Measurements from ENCODE around the gene B4GALT1. TPM values are rescaled to one million over a fixed set of nuclear protein-coding genes. Genes with fewer than 3 reads are reported as not detected.

Gene B4GALT1
- polyA plus RNA-seq, 6 donors from 2014 or later = 30.4 to 112 (median 72.8) TPM

DNA sequence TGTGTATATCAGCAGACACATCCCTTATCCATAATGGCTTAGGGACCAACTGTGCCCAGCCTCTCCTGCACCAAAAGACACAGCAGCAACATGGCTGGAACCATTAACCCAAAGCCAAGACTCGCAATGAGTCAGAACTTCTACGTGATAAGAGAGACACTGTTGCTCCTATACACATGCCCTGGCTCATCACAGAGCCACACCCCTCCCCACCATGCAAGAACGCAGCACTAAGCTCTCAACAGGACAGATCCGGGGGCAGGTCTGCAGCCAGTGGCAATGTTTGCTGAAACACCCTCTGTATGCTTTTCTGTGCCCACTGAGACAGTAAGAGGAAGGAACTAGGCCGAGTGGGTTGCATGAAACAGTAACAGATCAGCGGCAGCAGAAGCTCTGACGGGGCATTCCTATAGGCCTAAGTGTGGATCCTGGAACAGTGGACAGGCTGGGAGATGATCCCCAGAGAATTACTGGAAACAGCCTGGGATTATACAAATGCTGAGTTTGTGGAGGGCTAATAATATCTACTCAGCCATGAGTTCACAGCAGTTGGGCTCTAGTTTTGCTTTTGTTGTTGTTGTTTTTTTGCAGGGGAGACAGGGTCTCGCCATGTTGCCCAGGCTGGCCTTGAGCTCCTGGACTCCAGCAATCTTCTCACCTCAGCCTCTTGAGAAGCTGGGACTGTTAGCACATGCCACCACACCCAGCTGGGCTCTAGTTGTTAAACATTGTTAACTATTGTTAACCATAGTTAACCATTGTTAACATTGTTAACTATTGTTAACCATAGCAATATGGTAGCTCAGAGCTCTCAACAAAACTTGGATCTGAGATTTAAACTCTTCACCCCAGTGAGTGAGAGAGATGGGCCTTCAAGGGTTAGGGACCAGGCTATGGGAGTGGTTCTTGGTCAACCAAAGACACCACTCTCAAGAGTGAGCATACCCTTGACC, 41.0 kb downstream of the B4GALT1 start:
- Mint-ChIP-seq H3K9me3 (no peaks in the 10 kb centered on the region), H3K4me3 (peak overlapping the region; percentile 15 to 91 (median 86)), H3K4me1 (peaks cover 70 to 91% (median 74%) of the 10 kb centered on the region in 3 donors), H3K27ac (peak overlapping the region; percentile 99 to 100 (median 100)), H3K27me3 (no peaks in the 10 kb centered on the region), H3K36me3 (peaks cover 7 to 27% of the 10 kb centered on the region in 2 donors)
- DNase-seq = peak; percentile 83
- peak; percentile 71 to 72 for ATAC-seq (ENCODE audit: low read depth in 2 of 2)

DNA sequence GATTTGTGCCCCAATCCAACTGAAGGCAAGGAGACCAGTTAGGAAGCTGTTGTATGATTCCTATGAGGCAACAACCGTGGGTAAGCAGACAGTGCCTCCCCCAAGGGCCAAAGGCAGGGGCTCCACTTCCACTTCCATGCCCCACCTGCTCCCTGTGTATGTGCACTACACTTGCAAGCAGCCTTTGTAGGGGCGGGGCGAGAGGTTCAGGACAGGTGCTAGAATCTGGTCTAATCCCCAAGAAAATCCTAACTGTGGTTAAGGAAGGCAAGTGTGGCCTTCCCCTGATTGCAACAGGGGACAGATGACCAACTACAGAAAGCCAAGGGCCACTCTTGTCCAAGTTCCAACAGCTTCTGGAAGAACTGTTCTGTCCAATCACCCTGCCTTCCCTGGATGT, 41.7 kb downstream of the B4GALT1 start:
- Mint-ChIP-seq H3K9me3 (no peaks in the 10 kb centered on the region), H3K4me3 (peak overlapping the region; percentile 63 to 91 (median 86)), H3K27ac (peak overlapping the region; percentile 99 to 100 (median 100)), H3K27me3 (no peaks in the 10 kb centered on the region), H3K4me1 (peaks cover 71 to 91% (median 75%) of the 10 kb centered on the region in 3 donors), H3K36me3 (peaks cover 9 to 20% of the 10 kb centered on the region in 2 donors)
- no peak for ATAC-seq (ENCODE audit: low read depth in 2 of 2)
- DNase-seq = no peak

DNA sequence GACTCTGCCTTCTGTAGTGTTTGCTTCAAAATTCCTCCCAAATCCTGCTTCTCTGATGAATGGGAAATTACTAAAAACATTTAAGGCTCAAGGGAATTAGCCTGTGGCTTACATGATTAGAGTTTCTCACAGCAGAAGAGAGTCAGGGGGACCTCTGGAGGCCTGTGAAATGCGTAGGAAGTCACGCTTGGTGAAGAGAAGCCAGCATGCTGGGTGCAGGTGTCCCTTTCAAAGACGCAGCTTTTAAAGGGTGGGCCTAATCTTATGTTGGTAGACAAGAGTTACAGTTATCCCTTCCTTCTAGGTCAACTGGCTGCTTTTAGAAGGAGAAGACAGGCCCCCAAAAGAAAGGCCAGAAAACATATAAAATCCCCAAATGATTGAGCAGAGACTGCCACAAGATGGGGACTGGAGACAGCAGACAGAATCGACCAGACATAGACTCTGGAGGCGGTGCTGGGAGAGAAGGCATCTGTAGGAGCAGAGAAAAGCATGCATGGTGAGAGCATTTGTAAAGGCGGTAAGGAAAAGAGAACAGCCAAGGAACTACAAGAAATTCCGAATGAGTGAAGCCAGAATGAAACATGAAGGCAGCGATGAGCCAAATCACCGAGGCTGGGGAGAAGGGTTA, 42.3 kb downstream of the B4GALT1 start:
- Mint-ChIP-seq H3K27ac (peak overlapping the region; percentile 99 to 100 (median 100)), H3K4me3 (peak overlapping the region; percentile 63 to 91 (median 86)), H3K4me1 (peaks cover 68 to 89% (median 71%) of the 10 kb centered on the region in 3 donors), H3K9me3 (no peaks in the 10 kb centered on the region), H3K36me3 (peaks cover 12 to 14% of the 10 kb centered on the region in 2 donors), H3K27me3 (no peaks in the 10 kb centered on the region)
- ATAC-seq (ENCODE audit: low read depth in 2 of 2) (peak; percentile 82 to 84), DNase-seq (peak; percentile 83)

DNA sequence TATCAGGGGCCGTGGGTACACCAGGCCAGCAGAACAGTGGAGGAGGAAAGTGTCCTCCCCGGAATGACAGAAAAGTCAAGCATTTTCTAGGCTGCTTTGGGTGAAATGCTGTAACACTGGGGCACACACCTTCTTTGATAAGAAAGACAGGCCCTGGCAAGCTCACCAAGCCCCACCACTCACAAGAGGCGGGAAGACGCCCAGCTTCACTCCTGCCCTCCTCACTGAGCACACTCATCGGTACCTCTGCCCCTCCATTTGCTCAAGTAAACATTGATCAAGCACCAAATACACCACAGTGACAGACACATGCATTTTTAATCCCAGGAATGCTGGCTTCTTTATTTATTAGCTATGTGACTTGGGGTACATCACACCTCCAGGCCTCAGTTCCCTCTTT, 43.1 kb downstream of the B4GALT1 start:
- DNase-seq (no peak), ATAC-seq (ENCODE audit: low read depth in 2 of 2) (no peak)
- Mint-ChIP-seq H3K27me3 (no peaks in the 10 kb centered on the region), H3K36me3 (peaks cover 13 to 17% of the 10 kb centered on the region in 2 donors), H3K4me1 (peaks cover 63 to 88% (median 63%) of the 10 kb centered on the region in 3 donors), H3K27ac (peak overlapping the region; percentile 99 to 100 (median 100)), H3K4me3 (peak overlapping the region in 7 of 8 donors; percentile 35 to 91 (median 85)), H3K9me3 (no peaks in the 10 kb centered on the region)

DNA sequence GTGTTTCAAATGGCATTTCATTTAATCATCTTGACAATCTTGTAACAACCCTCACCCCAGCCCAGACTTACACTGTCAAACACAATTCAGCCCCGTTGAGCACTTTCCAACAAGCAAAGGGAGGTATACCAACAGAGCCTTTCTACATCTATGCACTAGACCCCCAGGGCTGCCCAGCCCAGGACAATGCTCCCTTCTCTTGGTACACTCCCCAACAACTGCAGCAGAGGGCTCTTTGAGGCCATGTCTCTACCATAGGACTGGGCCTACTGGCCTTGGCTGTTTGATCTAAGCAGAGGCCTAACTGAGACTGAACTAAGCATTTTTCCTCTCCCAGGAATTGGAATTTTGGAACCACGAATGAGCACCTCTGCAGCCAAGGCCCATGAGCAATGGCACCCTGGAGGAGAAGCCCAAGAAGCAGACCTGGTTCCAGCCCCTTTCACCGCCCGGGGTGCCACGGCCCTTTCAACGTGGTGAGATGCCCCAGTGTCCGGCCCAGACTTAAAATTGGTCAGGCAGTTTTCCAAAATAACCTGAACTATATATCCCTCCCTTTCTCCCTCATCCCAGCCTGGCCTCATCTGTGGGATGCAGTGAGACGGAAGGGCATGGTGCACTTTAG, 43.6 kb downstream of the B4GALT1 start:
- ATAC-seq (ENCODE audit: low read depth in 2 of 2) (no peak), DNase-seq (no peak)
- H3K27ac Mint-ChIP-seq = peak overlapping the region; percentile 99 to 100 (median 100)
- no peaks in the 10 kb centered on the region for H3K9me3 Mint-ChIP-seq
- H3K4me1 Mint-ChIP-seq = peaks cover 59 to 88% (median 59%) of the 10 kb centered on the region in 3 donors
- H3K36me3 Mint-ChIP-seq = peaks cover 13 to 17% of the 10 kb centered on the region in 2 donors
- no peaks in the 10 kb centered on the region for H3K27me3 Mint-ChIP-seq
- H3K4me3 Mint-ChIP-seq = peak overlapping the region in 5 of 8 donors; percentile 29 to 81 (median 57)

DNA sequence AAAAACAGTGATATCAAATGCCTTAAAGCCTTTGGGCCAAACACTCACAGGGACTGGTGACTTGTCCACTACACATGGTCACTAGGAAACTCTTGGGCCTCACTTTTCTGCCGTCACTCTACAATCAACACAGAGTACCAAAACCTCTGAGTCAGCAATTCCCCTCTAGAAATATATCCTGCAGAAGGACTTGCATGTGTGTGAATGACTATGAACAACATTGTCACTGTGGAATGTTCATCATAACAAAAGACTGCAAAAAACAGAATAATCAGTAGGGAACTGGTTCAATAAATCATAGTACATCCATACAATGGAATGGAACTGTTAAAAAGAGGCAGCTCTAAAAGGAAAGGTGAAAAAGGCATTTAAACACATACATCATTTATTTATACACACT, 46.5 kb downstream of the B4GALT1 start:
- Mint-ChIP-seq H3K4me1 (peaks cover 52 to 85% (median 53%) of the 10 kb centered on the region in 3 donors), H3K4me3 (peak overlapping the region in 1 of 8 donors; percentile 59), H3K27ac (peak overlapping the region in 3 of 6 donors; percentile 67 to 99 (median 90)), H3K36me3 (peaks cover 7 to 13% of the 10 kb centered on the region in 2 donors), H3K9me3 (no peaks in the 10 kb centered on the region), H3K27me3 (no peaks in the 10 kb centered on the region)
- DNase-seq (no peak), ATAC-seq (ENCODE audit: low read depth in 2 of 2) (no peak)

DNA sequence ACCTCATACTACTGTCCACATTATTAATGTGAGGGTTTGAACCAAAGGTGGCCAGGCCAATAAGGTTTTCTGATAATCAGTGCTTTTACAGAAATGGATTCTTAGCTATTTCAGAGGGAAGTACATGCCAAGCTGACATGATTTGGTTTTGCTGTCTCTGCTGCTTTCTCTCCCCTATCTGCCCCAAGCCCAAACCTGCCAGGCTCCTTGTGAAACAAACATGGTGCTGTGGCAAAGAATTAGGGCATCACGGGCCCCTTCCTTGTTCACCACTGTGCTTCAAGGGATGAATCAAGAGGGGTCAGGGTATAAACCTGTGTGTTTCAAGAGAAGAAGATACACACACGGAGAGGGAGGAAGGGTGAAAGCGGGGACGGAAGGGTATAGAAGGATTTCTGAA, 49.3 kb downstream of the B4GALT1 start:
- Mint-ChIP-seq H3K4me3 (peak overlapping the region in 2 of 8 donors; percentile 37 to 55), H3K4me1 (peaks cover 27 to 78% (median 44%) of the 10 kb centered on the region in 3 donors), H3K27ac (peak overlapping the region; percentile 16 to 98 (median 90)), H3K9me3 (no peaks in the 10 kb centered on the region), H3K36me3 (peaks cover 18 to 24% of the 10 kb centered on the region in 2 donors), H3K27me3 (no peaks in the 10 kb centered on the region)
- no peak for DNase-seq
- peak in 1 of 2 donors; percentile 15 for ATAC-seq (ENCODE audit: low read depth in 2 of 2)

DNA sequence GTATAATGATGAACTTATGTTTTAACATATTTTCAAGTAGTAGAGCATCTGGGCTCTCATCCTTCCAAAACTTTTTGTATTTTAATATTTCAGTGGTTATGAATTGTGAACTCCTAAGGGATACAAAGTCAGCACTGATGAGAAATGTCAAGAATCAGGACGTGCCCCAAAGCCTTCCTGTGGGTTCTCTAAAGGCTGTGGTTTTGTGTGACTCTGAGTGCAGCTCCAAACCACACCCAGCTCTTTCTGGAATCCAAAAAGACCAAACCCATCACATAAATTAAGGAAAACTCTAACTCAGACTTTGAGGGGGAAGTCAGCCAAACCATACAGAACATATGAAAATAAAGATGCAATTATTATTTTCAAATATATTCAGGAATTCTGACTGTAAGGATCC, 49.8 kb downstream of the B4GALT1 start:
- peaks cover 27 to 78% (median 44%) of the 10 kb centered on the region in 3 donors for H3K4me1 Mint-ChIP-seq
- H3K36me3 Mint-ChIP-seq = peaks cover 18 to 29% of the 10 kb centered on the region in 2 donors
- no peak for DNase-seq
- H3K9me3 Mint-ChIP-seq = no peaks in the 10 kb centered on the region
- H3K4me3 Mint-ChIP-seq = peak overlapping the region in 5 of 8 donors; percentile 53 to 91 (median 83)
- H3K27me3 Mint-ChIP-seq = no peaks in the 10 kb centered on the region
- no peak for ATAC-seq (ENCODE audit: low read depth in 2 of 2)
- peak overlapping the region; percentile 38 to 99 (median 96) for H3K27ac Mint-ChIP-seq

DNA sequence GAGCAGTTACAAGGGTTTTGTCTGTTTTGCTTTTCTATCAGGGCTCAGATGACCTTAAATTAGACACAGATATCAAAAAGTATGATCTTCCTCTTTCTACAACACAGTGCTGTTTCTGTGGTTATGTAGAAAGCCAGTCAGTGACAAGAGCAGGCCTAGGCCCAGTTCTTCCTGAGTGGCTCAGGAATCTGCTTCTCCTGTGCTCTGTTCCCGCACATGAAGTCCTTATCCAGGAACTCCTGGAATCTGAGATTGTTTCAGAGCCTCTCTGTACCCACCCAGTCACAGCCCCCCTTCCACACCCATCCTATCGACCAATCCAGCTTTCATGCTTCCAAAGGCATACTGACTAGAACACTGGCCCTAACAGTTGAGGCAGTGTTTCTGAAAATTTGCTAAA, 50.3 kb downstream of the B4GALT1 start:
- Mint-ChIP-seq H3K9me3 (no peaks in the 10 kb centered on the region), H3K27me3 (no peaks in the 10 kb centered on the region), H3K4me1 (peaks cover 30 to 75% (median 44%) of the 10 kb centered on the region in 3 donors), H3K4me3 (peak overlapping the region in 7 of 8 donors; percentile 53 to 91 (median 83)), H3K27ac (peak overlapping the region; percentile 93 to 99 (median 96)), H3K36me3 (peaks cover 22 to 30% of the 10 kb centered on the region in 2 donors)
- ATAC-seq (ENCODE audit: low read depth in 2 of 2) (peak; percentile 95), DNase-seq (no peak)

DNA sequence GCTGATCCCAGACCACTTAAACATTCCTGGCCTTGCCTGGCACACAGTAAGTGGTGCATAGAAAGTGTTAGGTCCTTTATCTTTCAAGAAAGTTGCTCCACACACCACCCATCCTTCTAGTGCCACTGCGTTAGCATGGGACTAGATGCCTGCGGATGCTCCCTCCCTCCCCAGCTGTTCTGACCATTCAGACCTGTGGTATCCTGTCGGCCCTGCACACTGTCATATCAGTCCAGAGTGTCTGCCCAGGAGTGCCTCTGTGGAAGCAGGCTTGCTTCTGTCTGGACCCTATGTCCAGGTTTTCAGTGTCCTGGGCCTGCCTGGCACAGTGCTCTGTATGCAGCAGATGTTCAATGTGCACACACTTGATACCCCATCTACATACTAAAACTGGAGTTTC, 52.4 kb downstream of the B4GALT1 start:
- H3K27ac Mint-ChIP-seq = peak overlapping the region in 2 of 6 donors; percentile 34 to 93
- H3K4me3 Mint-ChIP-seq = peak overlapping the region in 1 of 8 donors; percentile 68
- ATAC-seq (ENCODE audit: low read depth in 2 of 2) = no peak
- H3K27me3 Mint-ChIP-seq = no peaks in the 10 kb centered on the region
- peaks cover 24 to 26% of the 10 kb centered on the region in 2 donors for H3K36me3 Mint-ChIP-seq
- H3K4me1 Mint-ChIP-seq = peaks cover 22 to 67% (median 37%) of the 10 kb centered on the region in 3 donors
- H3K9me3 Mint-ChIP-seq = no peaks in the 10 kb centered on the region
- DNase-seq = no peak

DNA sequence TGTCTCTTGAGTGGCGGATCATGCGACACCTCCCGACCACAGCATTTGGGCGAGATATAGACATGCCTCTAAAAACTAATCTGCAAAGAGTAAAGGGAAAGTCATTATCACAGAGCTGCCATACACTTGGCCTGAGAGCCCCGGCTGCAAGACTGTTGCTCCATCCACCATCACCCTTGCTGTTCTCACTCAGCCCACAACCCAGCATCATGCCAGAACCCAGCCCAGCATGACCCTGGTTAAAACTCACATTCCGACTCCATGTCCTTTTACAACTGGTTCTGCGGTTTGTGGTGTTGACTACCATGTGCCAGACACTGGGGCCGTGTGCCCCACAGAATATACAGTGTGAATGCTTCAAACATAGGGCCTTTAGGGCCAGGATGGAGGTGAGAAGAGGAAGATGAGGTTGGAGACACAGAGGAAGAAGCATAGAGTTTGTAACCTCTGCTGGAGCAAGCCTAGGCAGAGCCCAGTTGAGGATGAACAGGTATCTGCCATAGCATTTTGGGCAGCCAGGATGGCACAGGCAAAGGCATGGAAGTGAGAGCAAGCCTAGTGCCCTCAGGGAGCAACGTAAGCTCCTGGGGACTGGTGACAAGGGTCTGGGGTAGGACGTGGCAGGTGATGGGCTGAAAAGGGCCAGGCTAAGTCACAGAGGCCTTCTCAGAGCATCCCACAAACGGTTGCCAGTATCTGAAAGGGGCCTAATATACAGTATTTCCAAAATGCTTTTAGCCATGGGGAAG, 53.2 kb downstream of the B4GALT1 start:
- Mint-ChIP-seq H3K4me3 (no peak overlapping the region), H3K27ac (peak overlapping the region in 5 of 6 donors; percentile 38 to 93 (median 87)), H3K4me1 (peaks cover 22 to 63% (median 38%) of the 10 kb centered on the region in 3 donors)

DNA sequence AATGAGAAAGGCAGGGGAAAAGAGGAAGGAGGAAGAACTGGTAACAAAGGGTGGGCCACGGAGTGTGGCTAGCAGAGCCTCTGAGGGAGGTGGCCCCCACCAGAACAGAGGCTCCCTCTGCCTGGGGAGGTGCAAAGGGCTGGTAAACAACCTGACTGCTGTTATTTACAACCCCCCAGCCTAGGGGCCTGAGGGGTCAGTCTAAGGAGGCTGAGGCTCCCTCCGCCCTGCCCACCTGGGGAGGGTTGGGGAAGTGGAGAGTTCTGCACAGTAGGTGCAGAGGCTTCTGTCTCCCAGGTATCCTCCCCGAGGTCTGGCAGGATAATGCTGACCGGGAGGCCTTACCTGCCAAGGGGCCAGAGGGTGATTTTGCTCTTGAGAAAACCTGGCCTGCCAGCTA, 55.0 kb downstream of the B4GALT1 start:
- Mint-ChIP-seq H3K36me3 (peaks cover 17 to 19% of the 10 kb centered on the region in 2 donors), H3K4me1 (peaks cover 18 to 60% (median 40%) of the 10 kb centered on the region in 3 donors), H3K27me3 (no peaks in the 10 kb centered on the region), H3K9me3 (no peaks in the 10 kb centered on the region), H3K4me3 (no peak overlapping the region), H3K27ac (peak overlapping the region; percentile 45 to 97 (median 82))
- DNase-seq = no peak
- ATAC-seq (ENCODE audit: low read depth in 2 of 2) = no peak

More for the DNA sequence above, 53.2 kb downstream of the B4GALT1 start:
- no peak for ATAC-seq (ENCODE audit: low read depth in 2 of 2)
- Mint-ChIP-seq H3K27me3 (no peaks in the 10 kb centered on the region), H3K36me3 (peaks cover 20 to 26% of the 10 kb centered on the region in 2 donors), H3K9me3 (no peaks in the 10 kb centered on the region)
- DNase-seq = no peak

All from naive B cell (primary cell).